Naive thymus-derived CD4-positive, alpha-beta T cell (primary cell): Measurements from ENCODE around the gene TERT. TPM values are rescaled to one million over a fixed set of nuclear protein-coding genes. Genes with fewer than 3 reads are reported as not detected.

Experiments used
- ATAC-seq: fragments of 150-1000 bp; cut with Tn5 transposase; 2 replicates; pipeline ENCODE4 v1.10.0; 2021; ENCODE audit warnings: mild to moderate bottlenecking, moderate library complexity
- CTCF ChIA-PET: fragments of 350-600 bp; sonication (Branson Sonifier 250); formaldehyde crosslinking; loops from one replicate; lab custom pipeline; 2021; ENCODE audit warnings: antibody characterized with exemption; lab: Charles Lee
- POLR2A ChIA-PET: fragments of 350-600 bp; sonication (Branson Sonifier 250); formaldehyde crosslinking; loops from one replicate; lab custom pipeline; 2021; ENCODE audit warnings: antibody characterized with exemption, inconsistent platforms; lab: Charles Lee
- DNase-seq, 9 donors: peaks; one replicate each; pipeline versions ENCODE4 v3.0.0 to v3.0.0-alpha.2; 2020 to 2022; ENCODE audit warnings: mixed read lengths in 1 of 9
- H3K27ac ChIP-seq: one replicate; pipeline ENCODE4 v1.7.0; 2013; ENCODE audit warnings: mild to moderate bottlenecking, low read depth, low read length, moderate library complexity
- H3K27me3 ChIP-seq, 2 donors: one replicate each; pipeline ENCODE4 v1.7.0; 2013; ENCODE audit warnings: low read length in 2 of 2, mild to moderate bottlenecking in 2 of 2, moderate library complexity in 2 of 2; ENCODE audit not compliant: control insufficient read depth in 2 of 2, insufficient read depth in 2 of 2
- H3K36me3 ChIP-seq, 3 experiments: 1 replicate in 2 of 3; 2 replicates in 1 of 3; pipeline ENCODE4 v1.7.0; 2013; ENCODE audit warnings: low read length in 3 of 3, mild to moderate bottlenecking in 3 of 3, moderate library complexity in 1 of 3; ENCODE audit not compliant: insufficient read depth in 3 of 3, control insufficient read depth in 2 of 3
- H3K4me1 ChIP-seq, 2 donors: one replicate each; pipeline ENCODE4 v1.7.0; 2013; ENCODE audit warnings: low read length in 2 of 2, mild to moderate bottlenecking in 2 of 2, moderate library complexity in 1 of 2; ENCODE audit not compliant: control insufficient read depth in 2 of 2, insufficient read depth in 2 of 2
- H3K4me3 ChIP-seq: 2 replicates; pipeline ENCODE4 v1.7.0; 2013; ENCODE audit warnings: mild to moderate bottlenecking, low read length
- H3K9me3 ChIP-seq, 3 experiments: 1 replicate in 2 of 3; 2 replicates in 1 of 3; pipeline ENCODE4 v1.7.0; 2013; ENCODE audit warnings: low read length in 3 of 3; ENCODE audit not compliant: control insufficient read depth in 2 of 3
- H3K27ac Mint-ChIP-seq, 9 donors: one replicate each; pipeline ENCODE4 v1.8.0; 2020 to 2022; ENCODE audit warnings: mixed read lengths in 9 of 9, mild to moderate bottlenecking in 8 of 9, moderate library complexity in 5 of 9, inconsistent platforms in 2 of 9
- H3K27me3 Mint-ChIP-seq, 5 donors: one replicate each; pipeline ENCODE4 v1.8.0; 2021 to 2022; ENCODE audit warnings: mixed read lengths in 5 of 5, mild to moderate bottlenecking in 1 of 5
- H3K36me3 Mint-ChIP-seq, 5 donors: one replicate each; pipeline ENCODE4 v1.8.0; 2020 to 2022; ENCODE audit warnings: mixed read lengths in 5 of 5, mild to moderate bottlenecking in 3 of 5, inconsistent platforms in 1 of 5
- H3K4me1 Mint-ChIP-seq, 7 donors: one replicate each; pipeline ENCODE4 v1.8.0; 2020 to 2022; ENCODE audit warnings: mixed read lengths in 7 of 7, mild to moderate bottlenecking in 3 of 7, inconsistent platforms in 1 of 7
- H3K4me3 Mint-ChIP-seq, 10 donors: one replicate each; pipeline ENCODE4 v1.8.0; 2020 to 2022; ENCODE audit warnings: mild to moderate bottlenecking in 10 of 10, mixed read lengths in 10 of 10, moderate library complexity in 6 of 10, inconsistent platforms in 2 of 10
- H3K9me3 Mint-ChIP-seq, 11 donors: one replicate each; pipeline ENCODE4 v1.8.0; 2020 to 2022; ENCODE audit warnings: mixed read lengths in 11 of 11, mild to moderate bottlenecking in 4 of 11, inconsistent platforms in 1 of 11, moderate library complexity in 1 of 11
- intact Hi-C, 2 donors: fragments of 100-400 bp; cut with micrococcal nuclease; formaldehyde crosslinking; loops; one replicate each; pipeline ENCODE4 v1.15.1; 2023
- polyA plus RNA-seq, 2 donors: library from polyadenylated mRNA; unstranded; fragments of 300-500 nt; fragmentation: Illumina TruSeq; gene quantifications; one replicate each; pipeline ENCODE4 v1.2.3, GENCODE V29; 2021
- total RNA-seq, 6 experiments: library from RNA in 5 of 6; stranded (reverse) in 5 of 6; gene quantifications; 1 replicate in 5 of 6; 2 replicates in 1 of 6; pipeline ENCODE4 v1.2.3 and lab custom pipeline; 2021 to 2026

The TERT gene
- total and polyA plus RNA-seq, 7 experiments from 2014 or later = 0.13 to 3.3 (median 1.3) TPM; not detected in 1

- no peaks in the 10 kb centered on the region for H3K36me3 ChIP-seq
- no peaks in the 10 kb centered on the region for H3K27me3 ChIP-seq
- intact Hi-C loops = no loop called here
- H3K4me3 ChIP-seq = no peak overlapping the region
- Mint-ChIP-seq H3K27me3 (peaks cover 0 to 41% (median 0%) of the 10 kb centered on the region in 5 donors), H3K27ac (peak overlapping the region in 1 of 9 donors; percentile 8), H3K4me1 (peaks cover 0 to 25% (median 6%) of the 10 kb centered on the region in 7 donors), H3K9me3 (peaks cover 0 to 7% (median 0%) of the 10 kb centered on the region in 11 donors), H3K36me3 (no peaks in the 10 kb centered on the region), H3K4me3 (no peak overlapping the region)
- H3K9me3 ChIP-seq = no peaks in the 10 kb centered on the region
- DNase-seq = no peak
- no peak for ATAC-seq
- ChIA-PET POLR2A (interaction anchor here (2.0 kb wide), 1 partner anchor 10 kb away, joined by 7 read pairs; no protein-coding TSS in a partner anchor), CTCF (interaction anchor here (0.6 to 1.2 kb wide), 2 partner anchors 9 to 14 kb away, joined by 3 to 5 read pairs; no protein-coding TSS in a partner anchor)
- no peaks in the 10 kb centered on the region for H3K4me1 ChIP-seq
- no peak overlapping the region for H3K27ac ChIP-seq
Observed at GRCh38 chr5:1302258-1302657, 7.4 kb upstream of the TERT start.

GRCh38 chr5:1300581-1301083 lies 5.8 kb upstream of the TERT start:
- Histone ChIP-seq H3K9me3 (no peaks in the 10 kb centered on the region), H3K4me3 (no peak overlapping the region), H3K36me3 (no peaks in the 10 kb centered on the region), H3K27ac (no peak overlapping the region), H3K4me1 (no peaks in the 10 kb centered on the region), H3K27me3 (no peaks in the 10 kb centered on the region)
- CTCF ChIA-PET = interaction anchor here (1.1 kb wide), 1 partner anchor 13 kb away, joined by 7 read pairs; no protein-coding TSS in a partner anchor
- H3K36me3 Mint-ChIP-seq = no peaks in the 10 kb centered on the region
- ATAC-seq (no peak), DNase-seq (no peak)
- peaks cover 1 to 29% (median 11%) of the 10 kb centered on the region in 7 donors for H3K4me1 Mint-ChIP-seq
- peaks cover 0 to 7% (median 0%) of the 10 kb centered on the region in 11 donors for H3K9me3 Mint-ChIP-seq
- peaks cover 0 to 40% (median 0%) of the 10 kb centered on the region in 5 donors for H3K27me3 Mint-ChIP-seq
- no peak overlapping the region for H3K27ac Mint-ChIP-seq
- POLR2A ChIA-PET = interaction anchor here (1.7 kb wide), 1 partner anchor 15 kb away, joined by 7 read pairs; no protein-coding TSS in a partner anchor
- intact Hi-C loops = no loop called here
- no peak overlapping the region for H3K4me3 Mint-ChIP-seq

GRCh38 chr5:1299961-1300360 lies 5.1 kb upstream of the TERT start:
- no peak overlapping the region for H3K27ac ChIP-seq
- Mint-ChIP-seq H3K4me1 (peaks cover 1 to 25% (median 11%) of the 10 kb centered on the region in 7 donors), H3K27me3 (peaks cover 0 to 38% (median 0%) of the 10 kb centered on the region in 5 donors), H3K36me3 (no peaks in the 10 kb centered on the region), H3K4me3 (no peak overlapping the region), H3K27ac (peak overlapping the region in 1 of 9 donors; percentile 27), H3K9me3 (peaks cover 0 to 7% (median 0%) of the 10 kb centered on the region in 11 donors)
- no peaks in the 10 kb centered on the region for H3K36me3 ChIP-seq
- H3K4me3 ChIP-seq = no peak overlapping the region
- no peaks in the 10 kb centered on the region for H3K9me3 ChIP-seq
- DNase-seq = no peak
- ChIA-PET CTCF (no interaction called here), POLR2A (no interaction called here)
- no peaks in the 10 kb centered on the region for H3K27me3 ChIP-seq
- intact Hi-C loops = no loop called here
- no peaks in the 10 kb centered on the region for H3K4me1 ChIP-seq
- ATAC-seq = no peak

- Mint-ChIP-seq H3K4me1 (peaks cover 0 to 20% (median 9%) of the 10 kb centered on the region in 7 donors), H3K27me3 (peaks cover 0 to 33% (median 0%) of the 10 kb centered on the region in 5 donors), H3K36me3 (no peaks in the 10 kb centered on the region), H3K4me3 (no peak overlapping the region), H3K9me3 (peaks cover 0 to 7% (median 0%) of the 10 kb centered on the region in 11 donors), H3K27ac (peak overlapping the region in 2 of 9 donors; percentile 23 to 27)
- no peak for ATAC-seq
- H3K4me1 ChIP-seq = peaks cover 0 to 1% of the 10 kb centered on the region in 2 donors
- no peak overlapping the region for H3K27ac ChIP-seq
- DNase-seq = no peak
- no peak overlapping the region for H3K4me3 ChIP-seq
- no peaks in the 10 kb centered on the region for H3K36me3 ChIP-seq
- CTCF ChIA-PET = no interaction called here
- POLR2A ChIA-PET = no interaction called here
- H3K9me3 ChIP-seq = no peaks in the 10 kb centered on the region
- no peaks in the 10 kb centered on the region for H3K27me3 ChIP-seq
- intact Hi-C loops = no loop called here
Observed at GRCh38 chr5:1299511-1299850, 4.6 kb upstream of the TERT start.

GRCh38 chr5:1298723-1299510 lies 4.0 kb upstream of the TERT start:
- no peak for DNase-seq
- Histone ChIP-seq H3K4me3 (no peak overlapping the region), H3K36me3 (no peaks in the 10 kb centered on the region), H3K27ac (no peak overlapping the region), H3K4me1 (peaks cover 0 to 7% of the 10 kb centered on the region in 2 donors), H3K9me3 (no peaks in the 10 kb centered on the region), H3K27me3 (no peaks in the 10 kb centered on the region)
- H3K27me3 Mint-ChIP-seq = peaks cover 0 to 28% (median 0%) of the 10 kb centered on the region in 5 donors
- no peaks in the 10 kb centered on the region for H3K36me3 Mint-ChIP-seq
- H3K27ac Mint-ChIP-seq = peak overlapping the region in 4 of 9 donors; percentile 12 to 33 (median 26)
- no peak overlapping the region for H3K4me3 Mint-ChIP-seq
- ChIA-PET CTCF (no interaction called here), POLR2A (interaction anchor here (0.8 kb wide), 1 partner anchor 16 kb away, joined by 3 read pairs; no protein-coding TSS in a partner anchor)
- no peak for ATAC-seq
- peaks cover 0 to 7% (median 0%) of the 10 kb centered on the region in 11 donors for H3K9me3 Mint-ChIP-seq
- peaks cover 0 to 17% (median 7%) of the 10 kb centered on the region in 7 donors for H3K4me1 Mint-ChIP-seq
- intact Hi-C loops = no loop called here

- ATAC-seq = no peak
- ChIA-PET POLR2A (no interaction called here), CTCF (no interaction called here)
- H3K4me3 ChIP-seq = no peak overlapping the region
- H3K27me3 Mint-ChIP-seq = peaks cover 0 to 20% (median 0%) of the 10 kb centered on the region in 5 donors
- DNase-seq = no peak
- H3K4me3 Mint-ChIP-seq = no peak overlapping the region
- H3K27me3 ChIP-seq = no peaks in the 10 kb centered on the region
- H3K36me3 ChIP-seq = no peaks in the 10 kb centered on the region
- H3K9me3 ChIP-seq = no peaks in the 10 kb centered on the region
- H3K4me1 ChIP-seq = peaks cover 0 to 11% of the 10 kb centered on the region in 2 donors
- intact Hi-C loops = no loop called here
- H3K27ac Mint-ChIP-seq = no peak overlapping the region
- no peaks in the 10 kb centered on the region for H3K36me3 Mint-ChIP-seq
- H3K27ac ChIP-seq = no peak overlapping the region
- H3K4me1 Mint-ChIP-seq = peaks cover 0 to 15% (median 7%) of the 10 kb centered on the region in 7 donors
- peaks cover 0 to 3% (median 0%) of the 10 kb centered on the region in 11 donors for H3K9me3 Mint-ChIP-seq
Observed at GRCh38 chr5:1298067-1298551, 3.2 kb upstream of the TERT start.
